GM19467 (cell line): Measurements from ENCODE around the gene ZNF576.
"Not testable (repeated sequence)": the region's sequence is repeated elsewhere in the genome, so short reads cannot be mapped to it uniquely, and the experiment has no call there.

Experiments
- ATAC-seq: cut with Tn5 transposase; IDR thresholded peaks from one replicate; pipeline ENCODE4 v1.9.1; 2021; ENCODE audit warnings: mild to moderate bottlenecking, moderate library complexity; ENCODE audit not compliant: unreplicated experiment

ZNF576 gene

DNA sequence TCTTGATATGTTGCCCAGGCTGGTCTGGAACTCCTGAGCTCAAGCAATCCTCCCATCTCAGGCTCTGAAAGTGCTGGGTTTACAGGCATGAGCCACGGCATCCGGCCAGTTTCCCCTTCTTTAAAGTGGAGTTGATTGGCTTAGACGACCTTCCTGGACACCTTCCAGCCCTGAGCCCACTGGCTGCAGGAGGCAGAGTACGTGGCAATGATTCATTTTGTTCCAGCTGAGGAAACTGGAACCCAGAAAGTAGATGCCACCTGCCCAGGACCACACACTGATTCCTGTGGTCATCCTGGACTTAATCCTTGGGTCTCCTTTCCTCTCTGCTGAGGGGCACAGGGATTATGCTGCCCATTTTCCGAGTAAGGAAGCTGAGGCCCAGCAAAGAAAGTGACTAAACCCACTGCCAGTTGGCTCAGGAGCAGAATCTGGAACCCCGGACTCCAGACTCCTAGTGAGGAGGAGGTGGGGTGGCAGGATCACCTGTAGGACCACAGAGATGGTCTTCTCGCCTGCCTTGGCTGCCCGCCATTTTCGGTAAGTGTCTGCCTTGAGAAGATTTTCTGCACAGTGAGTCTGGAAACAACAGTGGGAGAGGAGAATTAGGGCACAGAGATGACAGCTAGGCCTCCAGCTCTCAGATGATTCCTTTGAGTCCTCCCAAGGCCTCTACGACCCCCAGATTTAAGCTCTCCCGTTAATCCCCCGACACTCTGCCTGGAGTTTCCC is 21.8 kb upstream of the ZNF576 start:
- no peak for ATAC-seq

DNA sequence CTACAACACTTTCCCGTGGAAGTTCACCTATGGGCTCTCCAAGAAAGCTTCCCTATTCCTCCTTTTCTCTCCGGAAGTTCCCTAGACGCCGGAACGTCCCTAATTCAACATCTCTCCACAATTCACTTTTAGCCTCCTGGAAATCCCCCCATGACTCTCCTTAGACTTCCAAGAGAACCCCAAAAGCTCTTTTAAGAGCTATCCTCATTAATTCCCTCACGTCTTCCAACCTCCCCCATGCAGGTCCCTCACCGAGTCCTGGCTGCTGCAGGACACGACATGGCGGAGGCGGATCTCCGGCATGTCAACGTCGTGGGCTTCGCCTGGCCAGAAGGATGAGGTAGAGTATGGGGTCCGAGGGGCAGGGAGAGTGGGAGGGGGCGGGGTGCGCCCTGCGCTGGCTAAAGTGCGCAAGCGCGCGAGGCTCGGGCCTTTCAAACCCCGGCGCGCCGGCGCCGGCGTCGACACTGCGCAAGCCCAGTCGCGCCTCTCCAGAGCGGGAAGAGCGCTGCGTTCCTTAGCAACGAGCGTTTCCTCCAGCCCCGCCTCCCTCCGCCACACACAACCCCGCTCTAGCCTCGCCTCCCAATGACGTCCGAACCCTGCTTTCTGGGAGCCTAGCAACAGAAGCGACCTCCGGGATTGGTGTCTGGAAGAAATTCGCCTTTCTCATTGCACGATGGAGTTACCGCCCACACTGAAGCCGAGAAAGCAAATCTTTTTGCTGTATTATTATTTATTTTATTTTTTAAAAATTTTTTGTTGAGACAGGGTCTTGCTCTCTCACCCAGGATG is 21.0 kb upstream of the ZNF576 start, which contains the start of the genes PINLYP and XRCC1:
PINLYP (plus strand) TSS at position 646 of the 795 bp plus-strand sequence. CDS start 1,391 bp downstream, outside the sequence.
XRCC1 (minus strand) TSS at position 372 of the 795 bp plus-strand sequence; CDS start at position 303, 69 bp downstream.
- peak; percentile 99 for ATAC-seq

DNA sequence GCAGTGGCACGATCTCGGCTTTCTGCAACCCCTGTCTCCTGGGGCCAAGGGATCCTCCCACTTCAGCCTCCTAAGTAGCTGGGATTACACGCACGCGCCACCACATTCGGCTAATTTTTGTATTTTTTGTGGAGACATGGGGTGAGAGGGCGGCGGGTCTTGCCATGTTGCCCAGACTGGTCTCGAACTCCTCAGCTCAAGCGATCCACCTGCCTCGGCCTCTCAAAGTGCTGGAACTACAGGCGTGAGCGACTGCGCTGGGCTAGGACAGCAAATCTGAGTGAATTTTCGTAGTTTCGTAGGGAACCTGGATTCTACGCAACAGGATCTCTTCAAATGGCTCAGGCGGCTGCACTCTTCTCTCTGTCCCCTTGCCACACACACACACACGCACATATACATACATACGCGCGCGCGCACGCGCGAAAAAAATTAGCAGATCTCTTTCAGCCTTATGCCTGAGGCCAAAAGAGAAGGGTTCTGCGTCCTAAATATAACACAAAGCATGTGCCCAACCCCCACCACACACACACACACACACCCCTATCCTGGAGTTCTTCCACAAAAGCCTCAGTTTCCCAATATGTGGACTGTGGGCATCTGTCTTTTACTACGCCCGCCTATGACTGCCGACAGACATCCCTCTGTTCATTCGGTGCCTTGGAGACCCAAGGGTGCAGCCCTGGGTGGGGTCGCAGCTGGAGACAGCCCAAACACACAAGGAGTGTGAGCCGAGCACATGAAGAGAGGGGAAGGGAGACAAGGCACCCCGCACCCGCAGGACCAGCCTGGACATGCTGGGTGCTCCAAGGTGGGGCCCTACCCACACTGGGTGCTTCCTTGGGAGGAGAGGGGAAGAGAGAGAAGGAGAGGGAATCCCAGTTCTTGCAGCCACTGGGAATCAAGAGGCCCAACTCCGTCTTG is 20.2 kb upstream of the ZNF576 start:
- ATAC-seq, result no peak

DNA sequence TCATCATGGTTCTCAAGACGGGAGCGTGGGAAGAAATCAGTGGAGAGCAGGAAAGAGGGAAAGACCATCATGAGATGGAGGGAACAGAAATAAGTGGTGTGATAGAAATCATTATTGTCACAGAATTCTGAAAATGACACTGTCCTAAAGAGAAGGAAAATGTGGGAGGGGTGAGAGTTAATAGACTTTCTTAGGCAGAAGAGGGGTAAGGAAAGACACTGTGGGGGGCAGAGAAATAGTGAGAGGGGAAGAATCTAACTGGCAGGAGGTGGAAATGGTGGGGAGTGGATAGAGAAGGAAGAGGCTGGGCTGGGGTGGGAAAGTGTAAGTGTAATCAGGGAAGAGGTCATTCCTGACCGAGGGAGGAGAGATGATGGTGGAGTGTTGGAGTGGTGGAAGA is 17.6 kb upstream of the ZNF576 start:
- ATAC-seq, result no peak

DNA sequence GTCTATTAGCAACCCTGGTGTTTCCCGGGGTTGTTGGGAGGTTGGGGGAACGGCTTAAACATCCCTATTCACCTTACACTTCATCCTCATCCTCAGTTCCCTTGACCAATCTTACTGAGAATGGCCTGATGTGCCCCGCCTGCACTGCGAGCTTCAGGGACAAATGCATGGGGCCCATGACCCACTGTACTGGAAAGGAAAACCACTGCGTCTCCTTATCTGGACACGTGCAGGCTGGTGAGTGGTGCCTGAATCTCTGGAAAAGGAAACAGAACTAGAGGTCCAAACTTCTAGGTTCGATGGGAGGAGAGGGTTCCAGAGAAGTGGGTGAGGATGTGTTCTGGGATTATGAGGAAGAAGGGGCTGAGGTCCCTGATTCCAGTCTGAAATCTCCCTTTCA is 14.9 kb upstream of the ZNF576 start:
- ATAC-seq, result no peak

DNA sequence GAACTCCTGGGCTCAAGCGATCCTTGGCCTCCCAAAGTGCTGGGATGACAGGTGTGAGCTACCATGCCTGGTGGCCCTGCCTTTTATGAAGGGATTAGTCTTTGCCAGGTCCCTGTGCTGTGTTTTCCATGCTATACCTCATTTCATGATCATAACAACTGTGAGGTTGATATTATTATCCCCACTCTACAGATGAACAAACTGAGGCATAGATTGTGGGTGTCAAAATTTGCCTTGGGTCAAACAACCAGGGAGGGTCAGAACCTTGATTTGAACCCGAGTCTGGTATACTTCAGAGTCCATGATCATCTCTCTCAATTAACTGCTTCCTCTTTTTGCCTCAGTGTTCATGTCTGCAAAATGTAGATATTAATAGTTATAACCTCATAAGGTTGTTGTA is 13.9 kb upstream of the ZNF576 start:
- ATAC-seq, result no peak

DNA sequence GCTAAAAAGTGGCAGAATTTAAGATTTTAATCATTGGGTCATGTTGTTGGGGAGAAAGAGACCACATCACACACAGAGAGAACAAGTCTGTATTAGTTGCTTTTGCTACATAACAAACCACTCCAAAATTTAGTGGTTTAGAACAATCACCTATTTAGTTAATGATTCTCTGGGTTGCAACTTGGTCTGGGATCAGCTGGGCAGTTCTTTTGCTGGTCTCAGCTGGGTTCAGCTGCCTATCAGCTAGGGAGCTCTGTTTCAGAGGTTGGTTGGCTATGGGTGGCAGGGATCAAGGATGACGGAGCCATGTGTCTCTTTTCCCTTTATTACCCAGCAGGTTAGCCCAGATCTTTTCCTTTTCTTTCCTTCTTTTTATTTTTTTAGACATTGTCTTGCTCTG is 11.9 kb upstream of the ZNF576 start:
- no peak for ATAC-seq

GRCh38 chr19:43586346-43586745 is 10.0 kb upstream of the ZNF576 start:
- ATAC-seq, result no peak

GRCh38 chr19:43587029-43587428 is 9.4 kb upstream of the ZNF576 start:
- not testable (repeated sequence) for ATAC-seq

GRCh38 chr19:43589277-43589676 is 7.1 kb upstream of the ZNF576 start:
- no peak for ATAC-seq

DNA sequence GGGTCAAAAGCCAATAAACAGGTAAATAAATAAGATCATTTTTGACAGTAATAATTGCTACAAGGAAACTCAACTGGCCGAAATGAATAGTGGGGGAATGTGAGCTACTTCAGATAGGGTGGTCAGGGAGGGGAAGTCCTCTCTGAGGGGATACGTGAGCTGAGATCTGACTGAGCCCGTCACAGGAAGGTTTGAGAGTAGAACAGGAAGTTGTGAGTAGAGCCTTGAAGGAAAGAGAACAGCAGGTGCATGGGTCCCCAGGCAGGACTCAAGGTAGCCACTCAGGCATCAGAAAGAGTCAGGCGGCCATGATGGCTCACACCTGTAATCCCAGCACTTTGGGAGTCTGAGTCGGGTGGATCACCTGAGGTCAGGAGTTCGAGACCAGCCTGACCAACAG is 6.7 kb upstream of the ZNF576 start:
- ATAC-seq, result no peak

- ATAC-seq, result no peak
These were observed 4.3 kb upstream of the ZNF576 start for GRCh38 chr19:43591904-43592772.

DNA sequence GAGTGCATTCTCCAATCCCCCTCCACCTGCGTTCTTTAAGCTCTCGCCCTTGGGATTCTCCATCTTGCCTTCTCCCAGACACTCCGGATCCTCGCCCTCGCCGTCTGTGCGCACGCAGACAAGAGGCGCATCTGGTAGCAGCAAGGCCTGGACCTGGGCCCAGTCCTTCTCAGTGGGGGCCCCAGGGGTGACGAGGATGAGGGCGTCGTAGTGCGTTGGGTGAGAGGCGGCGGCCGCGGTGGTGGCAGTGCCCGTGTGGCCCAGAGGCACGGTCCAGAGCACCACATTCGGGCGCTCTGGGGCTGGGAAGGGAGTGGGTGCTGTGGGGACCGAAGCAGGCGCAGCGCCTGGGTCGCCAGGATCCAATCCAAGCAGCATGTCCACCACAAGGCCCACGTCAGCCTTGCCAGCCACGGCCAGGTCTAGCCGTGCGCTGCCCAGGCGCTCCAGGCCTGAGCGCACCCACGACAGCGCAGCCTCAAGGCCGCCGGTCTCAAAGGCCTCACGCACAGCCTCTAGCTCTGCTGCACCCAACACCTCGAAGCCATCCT is 3.5 kb upstream of the ZNF576 start:
- ATAC-seq, result no peak

- ATAC-seq, result no peak
These were observed 2.2 kb upstream of the ZNF576 start for GRCh38 chr19:43594081-43594697.

- no peak for ATAC-seq
These were observed 1.4 kb upstream of the ZNF576 start for GRCh38 chr19:43594710-43595604.

DNA sequence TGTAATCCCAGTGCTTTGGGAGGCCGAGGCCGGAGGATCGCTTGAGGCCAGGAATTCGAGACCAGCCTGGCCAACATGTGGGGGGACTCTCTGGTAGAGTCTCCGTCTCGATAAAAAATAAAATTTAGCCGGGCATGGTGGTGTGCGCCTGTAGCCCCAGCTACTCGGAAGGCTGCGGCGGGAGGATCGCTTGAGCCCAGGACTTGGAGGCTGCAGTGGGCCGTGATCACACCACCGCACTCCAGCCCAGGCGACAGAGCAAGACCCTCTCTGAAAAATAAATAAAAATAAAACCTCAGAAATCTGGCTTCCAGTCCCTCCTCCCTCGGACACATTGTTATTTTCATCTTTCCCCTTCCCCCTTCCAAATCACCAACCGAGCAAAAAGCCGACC is 793 bp upstream of the ZNF576 start:
- no peak for ATAC-seq

- no peak for ATAC-seq
These were observed 557 bp downstream of the ZNF576 start for GRCh38 chr19:43596842-43597461.

GRCh38 chr19:43597876-43598275 is 1.5 kb downstream of the ZNF576 start:
- no peak for ATAC-seq
